Measurements from ENCODE around the gene NFATC2IP. TPM values are rescaled to one million over a fixed set of nuclear protein-coding genes. Genes with fewer than 3 reads are reported as not detected.

NFATC2IP gene
- total and polyA plus RNA-seq, 9 of the 15 experiments (the other 6 are each of a cell fraction or from before 2014, with no cell fraction given) = 15.6 to 106 (median 46.9) TPM

DNA sequence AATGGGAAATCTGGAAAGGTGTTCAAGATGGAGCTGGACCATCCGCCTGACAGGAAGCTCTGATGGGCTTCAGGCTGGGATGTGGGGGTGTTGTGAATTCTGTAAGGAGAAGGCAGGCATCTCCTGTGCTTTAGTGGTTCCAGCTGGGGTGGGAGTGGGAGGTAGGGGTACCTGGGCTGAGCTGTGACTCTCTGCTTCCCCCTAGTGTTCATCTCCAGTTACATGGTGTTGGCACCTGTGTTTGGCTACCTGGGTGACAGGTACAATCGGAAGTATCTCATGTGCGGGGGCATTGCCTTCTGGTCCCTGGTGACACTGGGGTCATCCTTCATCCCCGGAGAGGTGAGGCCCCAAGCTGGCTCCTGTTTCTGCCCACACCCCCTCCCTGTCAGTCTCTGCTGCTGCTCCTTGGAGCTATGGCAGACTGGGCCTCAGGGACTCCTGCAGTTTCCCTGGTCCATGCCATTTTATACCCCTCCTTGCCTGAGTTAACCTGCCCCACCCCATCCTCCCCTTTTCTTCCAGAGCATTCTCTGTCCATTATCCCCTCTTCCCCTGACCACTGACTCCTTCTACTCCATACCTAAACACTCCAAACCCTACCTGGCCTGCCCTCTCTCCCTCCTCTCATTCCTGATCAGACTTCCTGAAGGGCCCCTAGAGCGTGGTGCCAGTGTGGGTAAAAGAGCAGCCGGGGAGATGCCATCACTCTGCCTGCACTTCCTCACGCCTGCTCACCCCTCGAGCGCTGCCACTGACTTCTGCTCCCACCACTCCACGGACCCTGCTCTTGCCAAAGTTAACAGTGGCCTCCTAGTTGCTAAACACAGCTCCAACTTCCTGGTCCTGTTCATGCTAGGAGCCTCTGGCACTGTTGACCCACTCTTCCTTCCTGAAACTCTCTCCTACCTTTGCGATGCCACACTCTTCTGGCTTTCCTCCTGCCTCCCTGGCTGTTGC is 27.2 kb downstream of the NFATC2IP start:
- no peaks in the 10 kb centered on the region for H4K20me1 ChIP-seq (replicated peaks; ENCODE audit: control insufficient read depth, insufficient read depth, low read length)
- no peak overlapping the region for H3K4me3 ChIP-seq
- FAIRE-seq (peak; percentile 26), DNase-seq (ENCODE audit: extremely low read depth in 1 of 4, low spot score in 3 of 4) (peak; percentile 32 to 58 (median 48)), ATAC-seq (no peak)
- intact Hi-C loops (cut with micrococcal nuclease) = no loop called here
- H3K36me3 ChIP-seq (ENCODE audit: control insufficient read depth, insufficient read depth, low read length) = peaks cover 39% of the 10 kb centered on the region
- WGBS (ENCODE audit: insufficient coverage, low coverage, missing lambda C conversion rate) = 45% methylated on average over 8 of the region's 11 CpGs
- peaks cover 6% of the 10 kb centered on the region for H3K9me1 ChIP-seq (ENCODE audit: control insufficient read depth, insufficient read depth, low read length)
- no peak overlapping the region for H3K27ac ChIP-seq (ENCODE audit: extremely low read depth, low read depth, low read length)
- H3K9me3 ChIP-seq (replicated peaks; ENCODE audit: control insufficient read depth, insufficient read depth, low read depth, low read length) = peaks cover 5% of the 10 kb centered on the region; the same call in 1 of the 2 replicates
- H3K9ac ChIP-seq (ENCODE audit: insufficient read depth in 1 of 2, low read depth in 2 of 2, low read length in 2 of 2) = no peak overlapping the region
- no peak overlapping the region for H2AFZ ChIP-seq (ENCODE audit: low read depth, low read length)
- CTCF ChIA-PET (ENCODE audit: low intra/inter-chr PET ratio) = no interaction called here
- BruUV-seq (replicated peaks) = no TSS peak
- POLR2A ChIA-PET = interaction anchor here (0.7 to 2.3 kb wide), 5 partner anchors 9 to 14 kb away, joined by 3 to 7 read pairs (median 4); no protein-coding TSS in a partner anchor
- no peaks in the 10 kb centered on the region for H3K27me3 ChIP-seq (ENCODE audit: control insufficient read depth in 2 of 2, insufficient read depth in 2 of 2, low read length in 2 of 2)
- H3K79me2 ChIP-seq (ENCODE audit: control insufficient read depth, insufficient read depth, low read length) = peaks cover 9% of the 10 kb centered on the region; the same call in 2 of the 3 replicates
- H3K4me2 ChIP-seq (ENCODE audit: insufficient read depth, low read length) = no peak overlapping the region
- H3K4me1 ChIP-seq (replicated peaks in 1 of 2; ENCODE audit: control insufficient read depth in 2 of 2, insufficient read depth in 2 of 2, low read length in 2 of 2) = peaks cover 11 to 35% of the 10 kb centered on the region in 2 experiments; a peak in 3 of 5 replicates
- in situ Hi-C loops (cut with MboI) = loop anchor here (10.0 to 25.0 kb wide), 2 partner anchors 287 to 1234 kb away; no protein-coding TSS in a partner anchor
- TF ChIP-seq SRSF7 (optimal IDR thresholded peaks at IDR 0.05; ENCODE audit: low read depth, low read length) (no peak), TAF7 (tag; IDR thresholded peaks at IDR 0.05) (no peak), FOXK1 (CRISPR knock-in tag; IDR thresholded peaks at IDR 0.05; ENCODE audit: borderline replicate concordance) (no peak), NFATC3 (IDR thresholded peaks at IDR 0.05) (no peak), ZNF133 (CRISPR knock-in tag; IDR thresholded peaks at IDR 0.05) (no peak), CTBP1 (IDR thresholded peaks at IDR 0.05; ENCODE audit: borderline replicate concordance) (peak; percentile 18; the same call in 1 of the 2 replicates), CREB1 (IDR thresholded peaks at IDR 0.05) (no peak), CREB1 (CRISPR knock-in tag; IDR thresholded peaks at IDR 0.05) (no peak), ARNT (IDR thresholded peaks at IDR 0.05) (no peak), ZFP30 (CRISPR knock-in tag; IDR thresholded peaks at IDR 0.05; ENCODE audit: borderline replicate concordance) (no peak), TSC22D4 (tag; IDR thresholded peaks at IDR 0.05) (no peak), NCOA4 (IDR thresholded peaks at IDR 0.05; ENCODE audit: partially characterized antibody) (no peak), RAD21 (CRISPR knock-in tag; conservative IDR thresholded peaks at IDR 0.05 in 1 of 2, IDR thresholded peaks at IDR 0.05 in 1 of 2) (peak in 1 of 2 experiments; percentile 36; a peak in 1 of 4 replicates)
- TF ChIP-seq, protein P1, sequence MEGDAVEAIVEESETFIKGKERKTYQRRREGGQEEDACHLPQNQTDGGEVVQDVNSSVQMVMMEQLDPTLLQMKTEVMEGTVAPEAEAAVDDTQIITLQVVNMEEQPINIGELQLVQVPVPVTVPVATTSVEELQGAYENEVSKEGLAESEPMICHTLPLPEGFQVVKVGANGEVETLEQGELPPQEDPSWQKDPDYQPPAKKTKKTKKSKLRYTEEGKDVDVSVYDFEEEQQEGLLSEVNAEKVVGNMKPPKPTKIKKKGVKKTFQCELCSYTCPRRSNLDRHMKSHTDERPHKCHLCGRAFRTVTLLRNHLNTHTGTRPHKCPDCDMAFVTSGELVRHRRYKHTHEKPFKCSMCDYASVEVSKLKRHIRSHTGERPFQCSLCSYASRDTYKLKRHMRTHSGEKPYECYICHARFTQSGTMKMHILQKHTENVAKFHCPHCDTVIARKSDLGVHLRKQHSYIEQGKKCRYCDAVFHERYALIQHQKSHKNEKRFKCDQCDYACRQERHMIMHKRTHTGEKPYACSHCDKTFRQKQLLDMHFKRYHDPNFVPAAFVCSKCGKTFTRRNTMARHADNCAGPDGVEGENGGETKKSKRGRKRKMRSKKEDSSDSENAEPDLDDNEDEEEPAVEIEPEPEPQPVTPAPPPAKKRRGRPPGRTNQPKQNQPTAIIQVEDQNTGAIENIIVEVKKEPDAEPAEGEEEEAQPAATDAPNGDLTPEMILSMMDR (IDR thresholded peaks at IDR 0.05 in 2 of 3, conservative IDR thresholded peaks at IDR 0.05 in 1 of 3; ENCODE audit: insufficient read depth in 2 of 3, low read depth in 1 of 3, low read length in 3 of 3) = peak; percentile 47 to 71 (median 53); a peak in 5 of 6 replicates
- TF ChIP-seq, protein P2, sequence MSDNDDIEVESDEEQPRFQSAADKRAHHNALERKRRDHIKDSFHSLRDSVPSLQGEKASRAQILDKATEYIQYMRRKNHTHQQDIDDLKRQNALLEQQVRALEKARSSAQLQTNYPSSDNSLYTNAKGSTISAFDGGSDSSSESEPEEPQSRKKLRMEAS (CRISPR knock-in tag; IDR thresholded peaks at IDR 0.05) = no peak
- TF ChIP-seq, protein P3, sequence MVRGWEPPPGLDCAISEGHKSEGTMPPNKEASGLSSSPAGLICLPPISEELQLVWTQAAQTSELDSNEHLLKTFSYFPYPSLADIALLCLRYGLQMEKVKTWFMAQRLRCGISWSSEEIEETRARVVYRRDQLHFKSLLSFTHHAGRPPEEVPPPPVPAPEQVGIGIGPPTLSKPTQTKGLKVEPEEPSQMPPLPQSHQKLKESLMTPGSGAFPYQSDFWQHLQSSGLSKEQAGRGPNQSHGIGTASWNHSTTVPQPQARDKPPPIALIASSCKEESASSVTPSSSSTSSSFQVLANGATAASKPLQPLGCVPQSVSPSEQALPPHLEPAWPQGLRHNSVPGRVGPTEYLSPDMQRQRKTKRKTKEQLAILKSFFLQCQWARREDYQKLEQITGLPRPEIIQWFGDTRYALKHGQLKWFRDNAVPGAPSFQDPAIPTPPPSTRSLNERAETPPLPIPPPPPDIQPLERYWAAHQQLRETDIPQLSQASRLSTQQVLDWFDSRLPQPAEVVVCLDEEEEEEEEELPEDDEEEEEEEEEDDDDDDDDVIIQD (CRISPR knock-in tag; IDR thresholded peaks at IDR 0.05) = no peak

All from K562 (cell line).